HEK293 (cell line): ENCODE measurements around the gene UBE3C.

Source experiments
- CTCF ChIP-seq: fragments of 450-650 bp; formaldehyde crosslinking; IDR thresholded peaks from 2 replicates; pipeline ENCODE4 v1.5.1; 2016; ENCODE audit warnings: missing biosample characterization, missing genetic modification characterization
- GLI2 ChIP-seq: fragments of 450-650 bp; formaldehyde crosslinking; IDR thresholded peaks from 2 replicates; pipeline ENCODE4; 2017; ENCODE audit warnings: missing biosample characterization, missing genetic modification characterization, low read depth, borderline replicate concordance
- PRDM4 ChIP-seq: fragments of 450-650 bp; formaldehyde crosslinking; IDR thresholded peaks from 2 replicates; pipeline ENCODE4 v1.5.1; 2017; ENCODE audit warnings: missing biosample characterization, missing genetic modification characterization
- YY1 ChIP-seq: fragments of 450-650 bp; formaldehyde crosslinking; IDR thresholded peaks from 2 replicates; pipeline ENCODE4 v1.5.1; 2018; ENCODE audit warnings: missing biosample characterization, missing genetic modification characterization
- ZBTB11 ChIP-seq: fragments of 450-650 bp; formaldehyde crosslinking; conservative IDR thresholded peaks from 2 replicates; pipeline ENCODE4 v1.5.1; 2016; ENCODE audit warnings: low read depth, missing biosample characterization, missing genetic modification characterization
- ZBTB48 ChIP-seq: fragments of 450-650 bp; formaldehyde crosslinking; IDR thresholded peaks from 2 replicates; pipeline ENCODE4 v1.5.1; 2016; ENCODE audit warnings: missing biosample characterization, missing genetic modification characterization
- ZBTB7A ChIP-seq: fragments of 450-650 bp; formaldehyde crosslinking; IDR thresholded peaks from 2 replicates; pipeline ENCODE4 v1.5.1; 2016; ENCODE audit warnings: low read depth, missing biosample characterization, missing genetic modification characterization
- ZNF18 ChIP-seq: fragments of 450-650 bp; formaldehyde crosslinking; IDR thresholded peaks from 2 replicates; pipeline ENCODE4 v1.5.1; 2016; ENCODE audit warnings: missing biosample characterization, missing genetic modification characterization
- ZNF350 ChIP-seq: fragments of 450-650 bp; formaldehyde crosslinking; IDR thresholded peaks from 2 replicates; pipeline ENCODE4 v1.5.0; 2017; ENCODE audit warnings: missing biosample characterization, mild to moderate bottlenecking, missing genetic modification characterization
- ZNF423 ChIP-seq: fragments of 450-650 bp; formaldehyde crosslinking; IDR thresholded peaks from 2 replicates; pipeline ENCODE4 v1.5.1; 2016; ENCODE audit warnings: missing biosample characterization, missing genetic modification characterization
- ZNF76 ChIP-seq: fragments of 450-650 bp; formaldehyde crosslinking; IDR thresholded peaks from 2 replicates; pipeline ENCODE4; 2016; ENCODE audit warnings: low read depth, missing biosample characterization, missing genetic modification characterization, borderline replicate concordance

- TF ChIP-seq ZNF18 (tag by site-specific recombination) (no peak), ZNF423 (tag by site-specific recombination) (no peak), PRDM4 (tag by site-specific recombination) (no peak), ZBTB11 (tag by site-specific recombination) (no peak), YY1 (no peak), ZNF350 (tag by site-specific recombination) (no peak), CTCF (no peak), GLI2 (tag by site-specific recombination) (no peak), ZNF76 (no peak), ZBTB7A (tag by site-specific recombination) (no peak), ZBTB48 (tag by site-specific recombination) (no peak)
Measured at GRCh38 chr7:157149317-157149716, 10.6 kb downstream of the UBE3C start.
